Uterus (tissue), 2 donors: ENCODE results near the gene ARAP1.

Source experiments
- POLR2A ChIP-seq, 2 donors: fragments of 450-650 bp; IDR thresholded peaks; one replicate each; pipeline ENCODE4 v1.6.1; 2016; ENCODE audit warnings: antibody characterized with exemption in 2 of 2, mild to moderate bottlenecking in 1 of 2, moderate library complexity in 1 of 2
- TF ChIP-seq, protein P1 (sequence below), 4 experiments: fragments of 200-600 bp in 2 of 4; fragments of 450-650 bp in 2 of 4; sonication (generic) in 2 of 4; IDR thresholded peaks; one replicate each; pipeline ENCODE4 v1.5.1; 2016 to 2019; ENCODE audit warnings: antibody characterized with exemption in 4 of 4, mild to moderate bottlenecking in 2 of 4, moderate library complexity in 1 of 4

DNA sequence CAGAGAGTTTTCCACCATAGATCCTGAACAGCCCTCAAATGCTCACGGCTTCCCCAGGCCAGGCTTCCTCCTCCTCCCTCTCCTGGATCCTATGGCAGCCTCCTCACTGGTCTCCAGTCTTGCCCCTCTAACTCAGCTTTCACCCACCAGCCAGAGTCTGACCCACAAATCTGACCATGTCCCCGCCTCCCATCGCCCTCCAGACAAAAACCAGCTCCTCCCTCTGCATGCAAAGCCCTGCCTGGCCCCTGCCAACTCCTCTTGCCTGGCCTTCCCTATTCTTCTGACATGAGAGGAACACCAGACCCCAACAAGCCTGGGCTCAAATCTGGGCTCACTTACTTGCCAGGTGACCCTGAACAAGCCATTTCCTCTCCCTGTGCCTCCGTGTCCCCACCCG, 45.6 kb downstream of the ARAP1 start:
- TF ChIP-seq, protein P1, sequence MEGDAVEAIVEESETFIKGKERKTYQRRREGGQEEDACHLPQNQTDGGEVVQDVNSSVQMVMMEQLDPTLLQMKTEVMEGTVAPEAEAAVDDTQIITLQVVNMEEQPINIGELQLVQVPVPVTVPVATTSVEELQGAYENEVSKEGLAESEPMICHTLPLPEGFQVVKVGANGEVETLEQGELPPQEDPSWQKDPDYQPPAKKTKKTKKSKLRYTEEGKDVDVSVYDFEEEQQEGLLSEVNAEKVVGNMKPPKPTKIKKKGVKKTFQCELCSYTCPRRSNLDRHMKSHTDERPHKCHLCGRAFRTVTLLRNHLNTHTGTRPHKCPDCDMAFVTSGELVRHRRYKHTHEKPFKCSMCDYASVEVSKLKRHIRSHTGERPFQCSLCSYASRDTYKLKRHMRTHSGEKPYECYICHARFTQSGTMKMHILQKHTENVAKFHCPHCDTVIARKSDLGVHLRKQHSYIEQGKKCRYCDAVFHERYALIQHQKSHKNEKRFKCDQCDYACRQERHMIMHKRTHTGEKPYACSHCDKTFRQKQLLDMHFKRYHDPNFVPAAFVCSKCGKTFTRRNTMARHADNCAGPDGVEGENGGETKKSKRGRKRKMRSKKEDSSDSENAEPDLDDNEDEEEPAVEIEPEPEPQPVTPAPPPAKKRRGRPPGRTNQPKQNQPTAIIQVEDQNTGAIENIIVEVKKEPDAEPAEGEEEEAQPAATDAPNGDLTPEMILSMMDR (IDR thresholded peaks at IDR 0.05): no peak
- TF ChIP-seq POLR2A (IDR thresholded peaks at IDR 0.05): no peak
